GM19025 (cell line): ENCODE measurements around the gene IQCB1.
"Not testable (repeated sequence)": the region's sequence is repeated elsewhere in the genome, so short reads cannot be mapped to it uniquely, and the experiment has no call there.

ENCODE experiments used
- ATAC-seq: cut with Tn5 transposase; IDR thresholded peaks from one replicate; pipeline ENCODE4 v1.9.1; 2021; ENCODE audit warnings: mild to moderate bottlenecking, low read depth, moderate library complexity; ENCODE audit not compliant: unreplicated experiment

IQCB1 gene

GRCh38 chr3:121809249-121809648 is 25.6 kb downstream of the IQCB1 start:
- peak; percentile 97 for ATAC-seq

GRCh38 chr3:121803771-121804320 is 31.0 kb downstream of the IQCB1 start:
- no peak for ATAC-seq

DNA sequence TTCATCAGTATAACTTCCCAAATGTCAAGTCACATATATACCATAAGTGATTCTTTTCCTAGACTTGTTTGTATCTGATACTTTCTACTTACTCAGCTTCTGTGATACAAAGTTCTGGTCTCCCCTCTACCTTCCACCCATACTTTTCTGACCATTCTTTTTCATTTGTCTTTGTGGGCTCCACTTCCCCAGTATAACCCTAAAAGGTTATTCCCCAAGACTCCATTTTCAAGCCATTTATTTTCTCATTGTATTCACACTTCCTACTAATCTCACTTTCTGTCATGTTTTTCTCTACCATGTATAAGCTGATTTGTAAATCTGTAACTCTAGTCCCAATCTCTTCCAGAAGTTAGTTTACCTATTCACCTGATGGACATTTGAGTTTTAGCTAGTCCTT is 34.0 kb downstream of the IQCB1 start:
- no peak for ATAC-seq

GRCh38 chr3:121796970-121797369 is 37.9 kb downstream of the IQCB1 start:
- no peak for ATAC-seq

GRCh38 chr3:121794264-121794983 is 40.4 kb downstream of the IQCB1 start:
- ATAC-seq = no peak

- peak; percentile 44 for ATAC-seq
Observed at GRCh38 chr3:121793078-121793477, 41.8 kb downstream of the IQCB1 start.

DNA sequence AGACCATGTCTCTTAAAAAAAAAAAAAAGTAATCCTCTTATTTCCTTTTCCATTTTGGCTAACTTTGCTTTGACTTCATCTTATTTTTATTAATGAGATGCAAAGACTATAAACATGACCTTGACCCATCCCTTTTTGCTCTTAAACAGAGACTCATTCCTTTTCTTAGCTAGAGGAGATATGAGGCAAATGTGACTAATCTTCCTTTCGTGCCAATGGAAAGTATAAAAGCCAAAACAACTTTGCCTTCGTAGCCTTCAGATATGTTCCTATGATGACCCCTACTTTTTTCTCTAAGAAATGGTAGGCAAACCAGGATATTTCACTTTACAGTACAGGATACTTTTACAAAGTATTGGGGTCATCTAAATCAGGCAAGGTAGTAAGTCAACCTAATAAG is 48.4 kb downstream of the IQCB1 start:
- ATAC-seq = no peak

- not testable (repeated sequence) for ATAC-seq
Observed at GRCh38 chr3:121782784-121783183, 52.1 kb downstream of the IQCB1 start.

GRCh38 chr3:121781611-121782010 is 53.2 kb downstream of the IQCB1 start:
- no peak for ATAC-seq

DNA sequence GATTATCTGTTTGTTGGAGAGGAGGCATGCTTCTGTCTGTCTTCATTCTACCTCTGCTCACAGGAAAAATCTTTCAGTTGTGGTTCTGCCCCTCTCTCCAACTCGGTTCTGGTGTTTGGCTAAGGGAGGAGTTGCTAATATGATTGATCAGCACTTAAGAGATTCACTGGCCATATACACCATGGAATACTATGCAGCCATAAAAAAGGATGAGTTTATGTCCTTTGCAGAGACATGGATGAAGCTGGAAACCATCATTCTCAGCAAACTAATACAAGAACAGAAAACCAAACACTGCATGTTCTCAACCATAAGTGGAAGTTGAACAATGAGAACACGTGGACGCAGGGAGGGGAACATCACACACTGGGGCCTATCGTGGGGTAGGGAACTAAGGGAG is 59.8 kb downstream of the IQCB1 start:
- ATAC-seq = not testable (repeated sequence)

- no peak for ATAC-seq
Observed at GRCh38 chr3:121769246-121769645, 65.6 kb downstream of the IQCB1 start.

GRCh38 chr3:121768452-121768851 is 66.4 kb downstream of the IQCB1 start:
- ATAC-seq = no peak

DNA sequence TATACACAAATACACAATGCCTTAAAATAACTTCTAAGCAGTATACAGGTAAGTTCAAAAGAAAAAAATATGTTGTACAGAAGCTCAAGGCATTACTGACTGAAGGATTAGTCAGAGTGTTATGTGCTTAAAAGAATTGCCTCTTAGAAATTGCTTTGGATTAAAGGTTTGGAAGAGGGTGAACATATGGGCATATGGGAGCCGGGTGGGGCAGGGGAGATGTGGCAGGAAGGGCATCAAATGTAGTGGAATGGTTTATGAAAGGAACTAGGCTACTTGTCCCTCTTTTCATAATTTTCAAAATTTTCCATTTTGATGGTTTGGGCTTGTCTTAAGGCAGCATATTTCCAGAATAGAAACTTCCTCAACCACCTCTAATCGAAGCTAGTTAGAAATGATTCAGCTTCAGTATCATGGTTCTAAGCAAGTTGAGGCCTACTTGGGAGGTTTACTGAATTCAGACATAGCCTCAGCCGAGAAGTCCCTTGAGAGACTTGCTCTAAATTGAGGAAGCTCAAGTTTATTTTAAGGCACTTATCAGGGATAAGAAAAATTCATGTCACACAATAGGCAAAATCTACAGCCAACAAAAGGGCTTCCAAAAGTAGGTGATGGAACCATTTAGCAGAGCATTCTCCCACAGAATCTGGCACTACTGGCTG is 75.2 kb downstream of the IQCB1 start:
- ATAC-seq = no peak

DNA sequence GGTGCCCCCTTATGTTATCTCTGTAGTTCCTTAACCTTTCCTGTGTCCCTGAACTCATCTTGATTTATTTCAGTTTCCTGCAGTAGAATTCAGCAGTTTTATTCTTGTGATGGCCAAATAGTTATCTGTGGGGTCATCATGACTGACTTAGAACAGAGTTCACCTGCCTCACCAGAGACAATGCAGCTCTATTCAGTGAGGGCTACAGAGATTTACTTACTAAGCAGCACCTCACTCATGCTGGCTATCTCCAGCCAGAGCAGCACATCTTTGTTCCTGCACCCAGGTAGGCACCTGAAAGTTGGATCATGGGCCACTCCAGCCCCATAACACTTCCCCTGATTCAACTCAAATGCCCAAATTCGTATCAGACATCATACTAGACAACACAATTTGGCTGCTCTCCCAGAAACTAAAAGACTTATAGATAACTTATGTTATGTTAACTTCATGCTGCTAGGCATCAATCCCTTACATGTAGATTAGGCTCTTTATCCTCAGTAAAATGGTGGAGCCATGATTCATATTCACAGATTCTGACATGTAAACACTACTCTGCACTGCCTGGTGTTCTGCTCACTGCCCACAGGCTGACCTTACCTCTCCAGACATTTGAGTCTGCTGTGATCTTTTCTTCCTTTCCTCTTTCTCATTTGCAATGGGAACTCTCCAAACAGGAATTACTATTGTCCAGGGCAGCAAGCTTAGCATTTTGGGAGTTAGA is 76.0 kb downstream of the IQCB1 start:
- no peak for ATAC-seq

GRCh38 chr3:121757812-121758545 is 76.9 kb downstream of the IQCB1 start:
- ATAC-seq = no peak

DNA sequence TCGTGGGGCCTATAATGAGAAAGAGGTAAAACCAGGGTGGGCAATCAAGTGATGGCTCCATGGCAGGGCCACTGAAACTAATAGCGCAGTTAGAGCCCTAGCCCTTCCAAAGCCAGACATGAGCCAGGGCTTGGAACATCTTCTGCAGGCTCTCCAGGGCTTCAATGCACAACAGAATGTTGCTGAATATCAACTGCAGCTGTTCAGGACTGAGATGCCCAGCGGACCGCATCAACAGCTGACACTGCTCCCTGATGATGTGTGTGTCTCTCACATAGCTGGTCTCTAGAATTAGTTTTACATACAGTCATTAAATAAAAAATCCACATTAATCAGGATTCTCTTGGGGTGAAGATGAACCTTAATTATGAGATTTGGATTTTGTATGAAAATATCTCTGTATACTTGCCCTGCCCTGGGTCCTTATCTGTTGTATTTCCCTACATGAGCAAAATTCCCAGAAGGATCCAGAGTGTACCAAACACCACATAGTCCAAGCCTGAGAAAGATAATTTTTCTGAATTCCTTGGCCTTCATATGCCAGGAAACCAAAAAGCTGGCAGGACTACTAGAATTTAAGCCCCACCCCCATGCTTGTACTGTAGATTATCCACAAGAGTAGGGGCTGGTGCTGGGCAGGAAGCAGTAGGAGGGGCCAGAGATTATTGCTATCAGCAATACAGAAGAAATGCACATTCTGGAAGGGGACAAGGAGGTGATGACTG is 77.6 kb downstream of the IQCB1 start:
- no peak for ATAC-seq

DNA sequence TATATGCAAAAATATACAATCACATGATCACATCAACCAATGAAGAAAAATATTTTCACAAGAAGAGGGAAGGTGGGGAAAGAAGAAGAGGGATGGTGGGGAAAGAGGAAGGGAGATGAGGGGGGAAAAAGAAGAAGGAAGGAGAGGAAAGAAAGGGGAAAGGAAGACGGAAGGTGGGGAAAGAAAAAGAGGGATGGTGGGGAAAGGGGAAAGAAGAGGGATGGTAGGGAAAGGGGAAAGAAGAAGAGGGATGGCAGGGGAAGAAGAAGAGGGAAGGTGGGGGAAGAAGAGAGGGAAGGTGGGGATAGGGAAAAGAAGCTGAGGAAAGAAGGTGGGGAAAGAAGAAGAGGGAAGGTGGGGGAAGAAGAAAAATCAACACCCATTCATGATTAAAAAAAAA is 82.1 kb downstream of the IQCB1 start:
- no peak for ATAC-seq

GRCh38 chr3:121752261-121752660 is 82.6 kb downstream of the IQCB1 start:
- no peak for ATAC-seq

- ATAC-seq = no peak
Observed at GRCh38 chr3:121750087-121750415, 84.8 kb downstream of the IQCB1 start.
